ACC112 (cell line): Measurements from ENCODE around the gene CATSPER3.

Experiments used
- H2AFZ ChIP-seq: fragments of 200-600 bp; sonication (generic); one replicate; pipeline ENCODE4 v1.6.0; 2017; ENCODE audit warnings: antibody characterized with exemption, low read length; ENCODE audit not compliant: unreplicated experiment
- H3K27ac ChIP-seq: fragments of 200-600 bp; sonication (generic); 2 replicates; pipeline ENCODE4 v1.5.1; 2014; ENCODE audit warnings: low read depth, mild to moderate bottlenecking, antibody characterized with exemption, low read length, moderate library complexity
- H3K27me3 ChIP-seq: fragments of 200-600 bp; sonication (generic); 2 replicates; pipeline ENCODE4 v1.6.1; 2014; ENCODE audit warnings: mild to moderate bottlenecking, antibody characterized with exemption, low read length, moderate library complexity, mixed read lengths; ENCODE audit not compliant: insufficient read depth
- H3K36me3 ChIP-seq: fragments of 200-600 bp; sonication (generic); 2 replicates; pipeline ENCODE4 v1.6.1; 2016; ENCODE audit warnings: mild to moderate bottlenecking, antibody characterized with exemption, low read length, moderate library complexity, mixed read lengths; ENCODE audit not compliant: insufficient read depth
- H3K4me1 ChIP-seq: fragments of 200-600 bp; sonication (generic); one replicate; pipeline ENCODE4 v1.6.1; 2016; ENCODE audit warnings: low read length, mixed read lengths; ENCODE audit not compliant: insufficient read depth, unreplicated experiment, control insufficient read depth
- H3K4me3 ChIP-seq: fragments of 200-600 bp; sonication (generic); 2 replicates; pipeline ENCODE4 v1.5.1; 2014; ENCODE audit warnings: mild to moderate bottlenecking, low read depth, low read length
- H3K79me2 ChIP-seq: fragments of 200-600 bp; sonication (generic); one replicate; pipeline ENCODE4 v1.6.0; 2016; ENCODE audit warnings: low read length; ENCODE audit not compliant: control insufficient read depth, unreplicated experiment, insufficient read depth

CATSPER3 gene

DNA sequence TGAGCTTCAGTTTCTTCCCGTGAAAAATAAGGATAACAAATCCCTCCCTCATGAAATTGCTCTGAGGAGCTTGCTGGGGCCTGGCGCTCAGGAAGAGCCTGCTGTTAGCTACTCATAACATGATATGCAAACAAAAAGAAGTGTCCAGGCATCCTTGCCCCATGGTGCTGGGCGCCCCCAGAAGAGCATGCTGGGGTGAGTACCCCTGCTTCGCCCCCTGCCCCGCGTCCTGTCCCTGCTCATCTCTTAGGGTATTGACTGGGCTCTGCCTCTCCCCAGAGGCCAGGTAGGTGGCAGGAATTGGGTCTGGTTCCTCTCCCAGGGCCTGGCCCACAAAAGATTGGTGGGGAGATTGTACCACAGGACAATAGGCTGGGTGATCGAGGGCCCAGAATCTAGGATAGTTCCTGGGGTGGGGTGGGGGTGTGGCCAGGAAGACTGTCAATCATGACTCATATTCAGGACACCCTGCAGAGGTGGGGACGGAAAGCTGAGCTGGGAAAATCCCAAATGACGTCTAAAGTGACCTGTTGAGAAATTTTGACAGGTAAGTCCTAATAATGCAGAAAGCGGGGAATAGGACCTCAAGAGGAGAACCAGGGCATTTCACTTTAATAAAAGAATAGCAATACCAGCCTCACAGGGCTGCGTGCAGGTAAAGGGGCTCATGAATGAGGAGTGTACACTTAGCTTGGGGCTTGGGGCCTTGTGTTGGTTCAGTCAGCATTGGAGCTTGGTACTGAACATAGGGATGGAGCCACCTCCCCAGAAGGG lies 57.4 kb downstream of the CATSPER3 start:
- H3K4me1 ChIP-seq: no peaks in the 10 kb centered on the region
- H3K79me2 ChIP-seq: peaks cover 9% of the 10 kb centered on the region
- 0 out of 2 replicates have a peak, but pooled peaks cover 5% of the 10 kb centered on the region for H3K36me3 ChIP-seq
- no peak overlapping the region for H3K27ac ChIP-seq
- no peak overlapping the region for H3K4me3 ChIP-seq
- no peak overlapping the region for H2AFZ ChIP-seq
- no peaks in the 10 kb centered on the region for H3K27me3 ChIP-seq

DNA sequence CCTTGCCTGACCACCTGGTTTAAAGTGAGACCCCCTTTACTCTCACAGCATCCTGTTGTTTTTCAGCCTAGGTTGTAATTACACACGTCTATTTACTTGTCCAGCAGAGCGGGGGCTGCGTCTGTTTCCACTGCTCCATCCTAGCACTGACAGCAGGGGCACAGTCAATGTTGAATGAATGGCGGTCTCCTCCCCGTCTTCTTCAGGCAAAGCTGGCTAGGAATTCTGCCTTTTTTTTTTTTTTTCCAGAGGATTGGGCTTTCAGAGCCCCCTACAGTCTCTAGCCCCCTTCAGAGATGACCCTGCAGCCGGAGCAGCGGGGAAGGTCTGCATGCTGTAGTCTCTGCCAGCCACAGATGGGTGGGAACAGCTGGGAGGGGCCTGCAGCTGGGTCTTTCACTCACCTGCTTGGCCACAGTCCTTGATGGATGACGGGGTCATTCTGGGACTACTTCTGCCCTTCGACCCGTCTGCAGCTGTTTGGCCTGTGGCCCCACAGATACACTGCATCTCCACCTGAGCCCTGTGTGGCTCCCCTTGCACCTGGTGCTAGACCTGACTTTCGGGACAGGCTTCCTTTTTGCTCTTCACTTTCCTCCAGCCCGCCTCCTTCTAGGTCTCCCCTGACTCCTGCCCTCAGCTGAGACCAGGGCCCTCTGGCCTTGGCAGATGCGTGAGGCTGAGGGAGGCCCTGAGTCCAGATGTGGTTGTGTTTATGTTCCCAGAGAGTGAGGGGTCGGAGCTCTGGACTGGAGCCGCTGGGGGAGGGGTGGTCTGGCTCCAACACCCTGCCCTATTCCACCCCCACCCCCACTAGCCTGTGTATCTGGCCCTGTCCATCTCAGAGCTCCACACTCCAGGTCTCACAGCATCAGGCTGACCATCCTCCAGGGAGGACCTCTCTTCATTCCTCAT lies 58.3 kb downstream of the CATSPER3 start:
- no peaks in the 10 kb centered on the region for H3K27me3 ChIP-seq

DNA sequence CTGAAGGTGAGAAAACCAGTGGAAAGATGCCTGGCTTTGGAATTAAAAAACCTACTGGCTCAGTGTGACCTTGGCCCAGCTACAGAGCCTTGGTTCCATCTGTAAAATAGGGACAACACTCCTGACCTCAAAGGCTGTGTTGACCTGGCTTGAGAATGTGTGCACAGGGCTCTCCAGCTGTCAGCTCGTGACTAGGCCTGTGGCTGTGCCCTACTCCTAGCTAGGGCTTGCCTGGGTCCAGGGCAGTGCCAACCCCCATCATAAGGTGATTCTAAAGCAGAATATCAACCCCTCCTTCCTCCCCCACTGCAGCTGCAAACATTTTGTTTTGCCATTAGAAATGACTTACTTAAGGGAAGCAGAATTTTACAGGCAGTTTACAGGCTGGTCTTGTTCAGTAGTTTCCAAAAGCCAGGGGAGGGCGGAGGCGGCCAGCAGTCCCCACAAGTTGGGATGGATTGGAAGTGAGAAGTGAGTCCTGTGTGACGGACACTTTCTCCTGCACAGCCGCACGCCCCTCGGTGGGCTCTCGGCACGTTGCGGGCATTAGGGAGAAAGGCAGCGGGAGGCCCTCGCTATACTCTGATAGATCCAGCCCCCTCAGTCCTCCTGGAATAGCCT lies 59.0 kb downstream of the CATSPER3 start:
- peaks cover 25% of the 10 kb centered on the region for H3K79me2 ChIP-seq
- no peak overlapping the region for H3K4me3 ChIP-seq
- H3K27me3 ChIP-seq: no peaks in the 10 kb centered on the region
- no peak overlapping the region for H2AFZ ChIP-seq
- H3K36me3 ChIP-seq: 0 out of 2 replicates have a peak, but pooled peaks cover 5% of the 10 kb centered on the region
- no peaks in the 10 kb centered on the region for H3K4me1 ChIP-seq
- H3K27ac ChIP-seq: no peak overlapping the region

More for the DNA sequence above, 58.3 kb downstream of the CATSPER3 start:
- Histone ChIP-seq H3K4me3 (no peak overlapping the region), H3K27ac (no peak overlapping the region), H3K36me3 (0 out of 2 replicates have a peak, but pooled peaks cover 5% of the 10 kb centered on the region), H3K79me2 (peaks cover 17% of the 10 kb centered on the region), H3K4me1 (no peaks in the 10 kb centered on the region), H2AFZ (no peak overlapping the region)

DNA sequence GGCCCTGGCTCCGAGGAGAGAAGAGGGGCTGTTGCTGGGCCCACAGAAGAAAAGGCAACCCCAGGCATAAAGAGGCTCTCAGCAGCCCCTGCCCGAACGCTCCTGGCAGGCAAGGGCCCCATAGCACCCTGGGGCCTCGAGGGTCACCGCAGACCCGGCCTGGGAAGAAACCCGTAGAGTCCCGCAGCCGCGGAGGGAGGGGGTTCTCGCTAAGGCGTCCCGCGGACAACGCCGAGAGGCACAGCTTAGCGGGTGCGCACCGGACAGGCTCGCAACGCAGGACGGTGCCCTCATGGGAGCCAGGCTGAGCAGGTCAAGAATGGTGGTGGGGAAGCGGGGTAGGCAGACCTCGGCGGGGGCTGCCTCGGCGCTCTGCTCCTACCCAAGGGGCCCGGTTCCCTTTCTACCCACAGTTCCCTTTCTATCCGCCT lies 59.6 kb downstream of the CATSPER3 start:
- H3K4me1 ChIP-seq: no peaks in the 10 kb centered on the region
- H3K27me3 ChIP-seq: no peaks in the 10 kb centered on the region
- H3K27ac ChIP-seq: no peak overlapping the region
- H2AFZ ChIP-seq: no peak overlapping the region
- no peak overlapping the region for H3K4me3 ChIP-seq
- H3K36me3 ChIP-seq: 0 out of 2 replicates have a peak, but pooled peaks cover 5% of the 10 kb centered on the region
- peaks cover 30% of the 10 kb centered on the region for H3K79me2 ChIP-seq

DNA sequence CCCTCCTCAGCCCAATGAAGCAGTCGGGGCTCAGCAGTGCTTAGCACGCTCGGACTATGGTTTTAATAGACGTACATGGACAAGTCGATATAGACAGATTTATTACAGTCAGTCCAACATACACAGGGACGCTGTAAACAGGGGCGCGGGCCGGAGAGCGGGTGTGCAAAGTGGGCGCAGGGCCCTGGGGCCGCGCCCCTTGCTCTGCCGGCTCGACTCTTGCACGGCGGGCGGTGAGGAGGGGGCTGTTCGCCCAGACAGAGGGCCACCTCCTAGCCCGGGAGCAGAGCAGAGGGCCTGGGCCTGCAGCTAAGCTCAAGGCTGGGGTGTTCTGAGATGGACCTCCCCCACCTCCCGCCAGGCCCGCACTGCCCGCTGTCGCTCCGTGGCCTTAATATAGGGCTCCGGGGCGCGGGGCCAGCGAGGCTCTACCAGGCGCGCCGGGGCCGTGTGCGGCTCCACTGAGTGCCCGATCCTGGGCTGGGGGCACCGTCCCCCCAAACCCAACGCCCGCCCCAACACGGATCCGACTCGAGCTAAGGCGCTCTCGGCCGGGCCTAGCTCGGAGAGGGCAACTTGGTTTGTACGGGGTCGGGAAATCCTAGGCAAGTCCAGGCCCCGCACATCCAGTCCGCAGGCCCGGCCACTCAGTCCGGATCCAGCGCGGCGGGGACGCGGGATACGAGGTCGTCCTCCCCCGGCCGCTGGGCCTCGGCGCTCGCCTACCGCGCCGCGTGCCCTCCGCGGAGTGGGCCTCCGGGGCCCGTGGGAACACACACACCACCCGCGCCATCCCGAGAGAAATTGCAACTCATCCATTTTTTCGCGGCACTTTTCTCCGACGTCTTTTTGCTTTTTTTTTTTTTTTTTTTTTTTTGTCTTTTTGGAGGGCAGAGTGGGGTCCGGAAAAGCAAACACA lies 60.2 kb downstream of the CATSPER3 start:
- H3K27me3 ChIP-seq: no peaks in the 10 kb centered on the region
- H2AFZ ChIP-seq: no peak overlapping the region
- peaks cover 37% of the 10 kb centered on the region for H3K79me2 ChIP-seq
- H3K36me3 ChIP-seq: 0 out of 2 replicates have a peak, but pooled peaks cover 5% of the 10 kb centered on the region
- H3K4me3 ChIP-seq: no peak overlapping the region
- H3K4me1 ChIP-seq: no peaks in the 10 kb centered on the region
- H3K27ac ChIP-seq: no peak overlapping the region

DNA sequence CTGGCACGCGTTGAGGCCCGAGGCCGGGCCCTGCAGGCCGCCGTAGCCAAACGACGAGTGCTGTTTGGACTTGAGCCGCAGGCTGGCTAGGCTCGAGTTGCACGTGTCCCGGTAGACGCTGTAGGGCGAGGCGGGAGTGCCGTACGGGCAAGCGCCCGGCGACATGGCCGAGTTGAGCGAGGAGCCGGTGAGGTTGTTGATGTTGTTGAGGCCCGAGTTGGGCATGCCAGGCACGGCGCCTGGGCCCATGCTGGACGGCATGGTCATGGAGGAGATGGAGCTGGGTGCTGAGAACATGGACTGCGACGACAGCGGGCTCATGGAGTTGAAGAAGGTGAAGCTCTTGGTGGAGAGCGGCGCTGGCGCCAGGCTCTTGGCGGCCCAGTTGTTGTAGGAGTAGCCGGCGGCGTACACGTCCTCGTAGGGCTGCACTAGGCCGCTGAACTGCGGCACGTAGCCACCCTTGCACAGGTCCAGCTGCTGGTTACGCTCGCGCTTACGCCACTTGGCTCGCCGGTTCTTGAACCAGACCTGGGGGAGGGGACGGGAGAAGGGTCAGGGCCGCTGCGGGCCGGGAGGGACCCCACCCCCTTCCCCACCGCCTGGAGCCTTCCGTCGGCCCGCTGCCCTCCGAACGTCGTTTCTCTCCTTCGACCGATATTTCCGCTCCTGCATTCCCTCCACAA lies 61.2 kb downstream of the CATSPER3 start:
- Histone ChIP-seq H3K4me1 (no peaks in the 10 kb centered on the region), H3K36me3 (0 out of 2 replicates have a peak, but pooled peaks cover 5% of the 10 kb centered on the region), H3K27me3 (no peaks in the 10 kb centered on the region), H2AFZ (no peak overlapping the region), H3K79me2 (peaks cover 43% of the 10 kb centered on the region), H3K27ac (no peak overlapping the region), H3K4me3 (no peak overlapping the region)

DNA sequence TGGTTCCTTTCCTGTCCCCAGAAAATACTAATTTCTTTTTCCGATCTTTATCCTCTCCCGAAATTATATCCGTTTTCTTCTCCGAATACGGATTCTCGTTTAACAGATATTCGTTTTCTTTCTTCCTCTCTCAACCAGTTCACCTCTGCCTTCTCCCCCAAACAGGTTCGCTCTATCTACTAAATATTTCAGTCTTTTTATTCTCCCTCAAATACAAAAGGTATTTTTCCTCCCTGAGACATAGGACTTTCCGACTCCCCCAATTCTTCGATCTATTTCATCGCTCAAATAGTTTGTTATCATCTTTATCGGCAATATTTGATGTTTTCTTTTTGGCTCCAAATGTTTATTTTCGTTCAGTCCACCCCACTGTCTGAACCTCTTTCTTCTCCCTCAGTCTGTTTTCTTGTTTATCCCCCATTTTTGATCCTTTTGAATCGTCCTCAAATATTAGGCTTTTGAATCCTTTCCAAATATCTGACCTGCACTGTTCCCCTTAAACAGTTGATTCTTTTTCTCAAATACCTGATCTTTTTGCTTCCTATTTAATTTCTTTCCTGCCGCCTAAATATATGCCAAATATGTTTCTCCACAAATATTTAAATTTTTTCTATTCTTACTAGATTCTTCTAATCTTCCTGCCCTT lies 61.9 kb downstream of the CATSPER3 start:
- Histone ChIP-seq H3K79me2 (peaks cover 43% of the 10 kb centered on the region), H3K4me1 (no peaks in the 10 kb centered on the region), H3K36me3 (0 out of 2 replicates have a peak, but pooled peaks cover 5% of the 10 kb centered on the region), H3K4me3 (no peak overlapping the region), H3K27me3 (no peaks in the 10 kb centered on the region), H2AFZ (no peak overlapping the region), H3K27ac (no peak overlapping the region)

DNA sequence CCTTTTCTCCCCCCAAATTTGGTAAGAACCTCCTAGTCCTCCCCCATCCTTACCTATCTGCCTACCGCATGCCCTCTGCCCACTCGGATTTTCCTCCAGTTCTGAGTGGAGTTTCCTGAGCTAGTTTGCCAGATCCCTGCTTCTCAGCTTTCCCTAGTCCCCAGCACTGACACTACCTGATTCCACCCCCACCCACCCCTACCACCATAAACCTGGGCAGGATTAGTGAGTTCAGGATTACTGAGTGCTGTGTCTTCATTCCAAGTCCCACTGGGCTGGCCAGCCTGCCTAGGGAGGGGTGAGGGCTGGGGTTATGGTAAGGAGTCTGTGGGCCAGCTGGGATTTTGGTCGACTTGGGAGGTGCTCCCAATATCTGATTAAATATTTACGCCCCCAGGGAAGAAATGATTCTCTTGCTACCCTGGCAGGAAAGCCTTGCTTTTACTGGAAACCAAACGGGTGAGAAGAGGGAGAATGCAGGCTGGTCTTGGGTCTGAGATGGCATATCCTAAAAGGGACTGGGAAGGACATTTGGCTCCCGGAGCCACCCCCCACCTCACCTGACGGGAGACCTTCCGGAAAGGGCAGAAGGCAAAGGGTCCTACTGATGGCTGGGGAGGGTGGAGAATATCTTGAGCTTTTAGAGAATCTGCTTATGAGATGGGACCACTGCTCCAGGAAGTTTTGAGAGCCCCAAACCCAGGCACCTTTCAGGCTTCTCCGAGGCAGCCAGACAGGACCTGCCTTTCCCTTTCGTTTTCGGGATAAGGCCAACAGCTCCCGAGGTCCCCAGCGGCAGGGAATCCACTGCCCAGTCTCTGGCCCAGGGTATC lies 62.6 kb downstream of the CATSPER3 start:
- H3K36me3 ChIP-seq: 0 out of 2 replicates have a peak, but pooled peaks cover 5% of the 10 kb centered on the region
- no peaks in the 10 kb centered on the region for H3K4me1 ChIP-seq
- H3K27ac ChIP-seq: peak overlapping the region; percentile 47
- peak overlapping the region; percentile 100 for H3K4me3 ChIP-seq
- no peaks in the 10 kb centered on the region for H3K27me3 ChIP-seq
- peak overlapping the region; percentile 10 for H2AFZ ChIP-seq
- H3K79me2 ChIP-seq: peaks cover 43% of the 10 kb centered on the region
